A172 (cell line): ENCODE results near the gene COL6A3. TPM values are rescaled to one million over a fixed set of nuclear protein-coding genes. Genes with fewer than 3 reads are reported as not detected.

ENCODE experiments used
- DNase-seq: peaks from one replicate; pipeline ENCODE4 v3.0.0-alpha.2; 2015; ENCODE audit warnings: low spot score
- total RNA-seq: library from RNA; depleted of rRNA; stranded (reverse); fragments of >200 nt; shearing (Covaris generic); gene quantifications from 2 replicates; pipeline ENCODE4 v1.2.3, GENCODE V29; 2014; rRNA removed

The COL6A3 gene, protein sequence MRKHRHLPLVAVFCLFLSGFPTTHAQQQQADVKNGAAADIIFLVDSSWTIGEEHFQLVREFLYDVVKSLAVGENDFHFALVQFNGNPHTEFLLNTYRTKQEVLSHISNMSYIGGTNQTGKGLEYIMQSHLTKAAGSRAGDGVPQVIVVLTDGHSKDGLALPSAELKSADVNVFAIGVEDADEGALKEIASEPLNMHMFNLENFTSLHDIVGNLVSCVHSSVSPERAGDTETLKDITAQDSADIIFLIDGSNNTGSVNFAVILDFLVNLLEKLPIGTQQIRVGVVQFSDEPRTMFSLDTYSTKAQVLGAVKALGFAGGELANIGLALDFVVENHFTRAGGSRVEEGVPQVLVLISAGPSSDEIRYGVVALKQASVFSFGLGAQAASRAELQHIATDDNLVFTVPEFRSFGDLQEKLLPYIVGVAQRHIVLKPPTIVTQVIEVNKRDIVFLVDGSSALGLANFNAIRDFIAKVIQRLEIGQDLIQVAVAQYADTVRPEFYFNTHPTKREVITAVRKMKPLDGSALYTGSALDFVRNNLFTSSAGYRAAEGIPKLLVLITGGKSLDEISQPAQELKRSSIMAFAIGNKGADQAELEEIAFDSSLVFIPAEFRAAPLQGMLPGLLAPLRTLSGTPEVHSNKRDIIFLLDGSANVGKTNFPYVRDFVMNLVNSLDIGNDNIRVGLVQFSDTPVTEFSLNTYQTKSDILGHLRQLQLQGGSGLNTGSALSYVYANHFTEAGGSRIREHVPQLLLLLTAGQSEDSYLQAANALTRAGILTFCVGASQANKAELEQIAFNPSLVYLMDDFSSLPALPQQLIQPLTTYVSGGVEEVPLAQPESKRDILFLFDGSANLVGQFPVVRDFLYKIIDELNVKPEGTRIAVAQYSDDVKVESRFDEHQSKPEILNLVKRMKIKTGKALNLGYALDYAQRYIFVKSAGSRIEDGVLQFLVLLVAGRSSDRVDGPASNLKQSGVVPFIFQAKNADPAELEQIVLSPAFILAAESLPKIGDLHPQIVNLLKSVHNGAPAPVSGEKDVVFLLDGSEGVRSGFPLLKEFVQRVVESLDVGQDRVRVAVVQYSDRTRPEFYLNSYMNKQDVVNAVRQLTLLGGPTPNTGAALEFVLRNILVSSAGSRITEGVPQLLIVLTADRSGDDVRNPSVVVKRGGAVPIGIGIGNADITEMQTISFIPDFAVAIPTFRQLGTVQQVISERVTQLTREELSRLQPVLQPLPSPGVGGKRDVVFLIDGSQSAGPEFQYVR (N-terminal part only)
- 2.5 and 4.8 TPM in 2 replicates for total RNA-seq

DNA sequence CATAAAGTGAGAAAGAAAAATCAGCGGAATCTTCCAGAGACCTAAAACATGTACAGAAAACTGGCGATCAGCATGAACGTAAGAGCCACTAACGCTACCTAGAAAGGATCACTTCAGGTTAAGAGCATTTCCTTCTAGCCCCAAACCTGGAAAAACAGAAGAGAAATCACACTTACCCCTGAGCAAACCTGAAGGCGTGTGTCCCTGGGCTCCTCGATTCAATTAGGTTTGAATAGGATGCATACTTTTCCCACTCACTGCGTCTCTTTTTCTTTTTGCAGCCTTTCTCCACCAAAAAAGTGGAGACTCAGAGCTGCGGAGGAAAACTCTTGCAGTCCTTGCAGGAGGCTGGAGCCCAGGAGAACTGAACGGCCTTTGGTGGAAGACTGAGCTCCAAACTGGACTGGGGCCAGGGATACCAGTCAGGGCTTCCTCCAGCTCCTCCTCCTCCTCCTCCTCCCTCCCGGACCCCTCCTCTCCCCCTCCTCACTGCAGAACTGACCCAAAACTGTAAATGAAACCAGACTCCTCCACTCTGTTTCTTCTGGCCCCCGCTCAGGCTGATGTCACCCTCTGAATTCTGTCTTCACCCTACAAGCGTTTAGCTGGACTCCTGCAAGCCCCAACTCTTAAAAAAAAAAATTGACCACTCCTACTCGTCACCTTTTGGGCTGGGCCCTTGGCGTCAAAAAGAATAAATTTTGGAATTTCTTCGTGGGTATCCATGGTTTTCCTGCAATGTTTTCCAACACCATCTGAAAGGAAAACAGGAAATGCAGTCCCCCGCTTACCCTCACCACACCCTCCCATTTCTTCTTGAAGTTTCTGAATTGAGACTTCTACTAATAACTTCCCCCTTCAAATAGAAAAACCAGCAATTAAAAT lies at the start of gene COL6A3:
Gene COL6A3 (minus strand): TSS at position 388 of the 885 bp plus-strand sequence. CDS start 17,347 bp downstream, outside the sequence.
- DNase-seq: no peak

- peak; percentile 95 for DNase-seq
Observed at GRCh38 chr2:237459741-237460174, 45.8 kb upstream of the COL6A3 start.

GRCh38 chr2:237459226-237459625 lies 45.3 kb upstream of the COL6A3 start:
- peak; percentile 59 for DNase-seq

- no peak for DNase-seq
Observed at GRCh38 chr2:237458519-237458918, 44.6 kb upstream of the COL6A3 start.

- DNase-seq: no peak
Observed at GRCh38 chr2:237457388-237457941, 43.5 kb upstream of the COL6A3 start.

- DNase-seq: peak; percentile 91
Observed at GRCh38 chr2:237456200-237456843, 42.4 kb upstream of the COL6A3 start.

DNA sequence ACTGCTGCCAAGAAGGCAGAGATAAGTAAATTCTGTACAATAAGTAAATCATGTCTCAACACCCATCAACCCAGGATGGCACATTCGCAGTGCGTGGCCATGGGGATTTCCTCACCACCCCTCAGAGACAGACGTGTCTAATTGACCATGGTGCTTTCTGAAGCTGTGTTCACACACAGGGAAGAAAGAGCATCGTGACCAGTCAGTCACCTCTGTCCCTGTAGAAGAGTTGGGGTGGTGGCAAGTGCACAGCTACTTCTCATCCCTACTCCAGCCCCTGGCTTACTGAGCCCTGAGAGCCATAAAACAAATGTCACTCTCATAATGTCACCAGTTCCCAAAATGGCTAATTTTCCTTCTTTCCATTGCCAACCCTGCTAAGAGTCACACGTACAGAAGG lies 41.8 kb upstream of the COL6A3 start:
- no peak for DNase-seq

DNA sequence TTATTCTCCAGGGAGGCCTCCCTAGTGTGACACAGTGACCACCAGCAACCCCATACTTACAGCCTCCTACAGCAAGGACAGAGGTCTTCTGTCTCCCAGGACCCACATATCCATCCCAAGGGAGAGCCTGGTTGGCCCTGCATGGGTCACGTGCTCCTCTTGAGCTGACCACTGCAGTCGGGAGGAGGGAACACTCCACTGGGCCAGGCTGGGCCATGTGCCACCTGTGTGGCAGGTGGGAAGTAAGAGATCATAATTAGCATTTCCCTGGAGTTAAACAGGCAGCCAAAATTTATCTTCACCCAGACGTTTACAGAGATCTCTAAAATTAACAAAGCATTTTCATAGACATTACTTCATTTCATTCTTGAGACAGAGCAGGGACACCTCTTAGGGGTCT lies 39.7 kb upstream of the COL6A3 start:
- DNase-seq: no peak

DNA sequence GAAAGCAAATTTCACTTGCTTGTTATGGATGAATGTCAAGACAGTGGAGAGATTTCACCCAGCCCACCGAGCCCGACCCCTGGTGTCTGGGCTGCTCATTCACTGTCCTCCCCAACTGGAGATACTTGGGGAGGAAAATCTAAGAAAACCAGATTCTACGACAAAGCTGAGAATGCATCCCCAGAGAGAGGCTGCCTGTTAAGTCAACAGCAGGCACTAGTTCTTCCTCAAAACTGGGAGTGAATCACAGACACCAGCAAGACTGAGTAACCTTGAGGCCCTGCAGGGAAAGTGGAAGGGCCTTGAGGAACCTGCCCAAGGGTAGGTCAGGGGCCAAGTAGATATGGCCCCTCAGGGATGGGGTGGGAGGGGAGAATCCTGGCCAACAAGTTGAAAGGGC lies 38.9 kb upstream of the COL6A3 start:
- no peak for DNase-seq

DNA sequence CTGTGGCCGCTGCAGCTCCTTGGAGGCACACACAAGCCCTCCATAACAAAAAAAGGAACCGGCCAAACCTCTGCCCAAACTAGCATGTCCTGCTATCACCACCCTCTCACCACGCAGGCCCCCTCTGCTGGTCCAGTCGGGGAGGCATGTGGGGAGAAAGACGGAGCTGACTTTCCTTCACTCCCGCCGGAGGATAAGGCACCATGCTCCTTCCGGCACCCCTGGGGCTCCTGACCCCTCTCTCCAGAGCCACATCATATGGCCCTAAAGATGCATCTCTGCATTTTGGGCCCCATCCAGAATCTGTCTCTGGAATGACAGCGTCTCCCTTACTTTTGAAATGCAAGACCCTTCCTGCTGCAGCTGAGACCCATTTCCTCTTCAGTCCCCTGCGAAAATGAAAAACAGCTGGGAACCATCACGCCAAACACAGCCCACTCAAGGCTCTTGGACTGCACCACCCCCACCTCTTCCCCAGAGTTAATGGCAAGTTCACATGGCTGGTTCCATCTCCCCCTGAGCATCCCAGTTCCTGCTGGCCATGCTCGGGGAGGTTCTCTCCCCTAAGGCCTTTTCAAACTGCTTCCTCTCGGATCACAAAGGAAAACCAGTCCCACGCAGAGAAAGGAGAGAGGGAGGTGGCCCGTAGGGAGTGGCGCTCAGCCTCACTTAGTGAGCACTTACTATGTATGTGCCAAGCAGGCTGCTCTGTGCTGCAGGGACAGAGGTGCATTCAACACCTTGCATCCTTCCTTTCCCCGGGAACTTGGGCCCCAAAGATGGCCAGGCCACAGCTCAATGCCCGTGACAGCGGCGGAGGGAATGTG lies 37.9 kb upstream of the COL6A3 start:
- no peak for DNase-seq

DNA sequence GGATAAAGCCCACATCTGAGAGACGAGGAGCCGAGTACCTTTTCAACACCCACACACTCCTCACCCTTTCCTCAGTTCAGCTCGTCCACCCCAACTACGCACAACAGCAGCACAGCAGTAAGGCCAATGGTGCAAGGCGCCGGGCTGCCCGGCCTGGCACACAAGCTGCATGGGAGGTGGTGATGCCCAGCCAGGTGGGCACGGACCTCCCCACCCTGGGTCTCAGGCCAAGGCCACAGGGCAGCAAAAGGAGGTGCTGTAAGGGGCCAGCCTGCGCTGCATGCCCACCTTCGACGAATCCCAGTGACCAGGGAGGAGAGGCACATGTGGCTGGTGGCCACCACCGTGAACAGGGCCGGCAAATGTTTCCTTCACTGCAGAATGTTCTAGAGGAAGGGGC lies 36.6 kb upstream of the COL6A3 start:
- no peak for DNase-seq

GRCh38 chr2:237450108-237450507 lies 36.1 kb upstream of the COL6A3 start:
- no peak for DNase-seq

DNA sequence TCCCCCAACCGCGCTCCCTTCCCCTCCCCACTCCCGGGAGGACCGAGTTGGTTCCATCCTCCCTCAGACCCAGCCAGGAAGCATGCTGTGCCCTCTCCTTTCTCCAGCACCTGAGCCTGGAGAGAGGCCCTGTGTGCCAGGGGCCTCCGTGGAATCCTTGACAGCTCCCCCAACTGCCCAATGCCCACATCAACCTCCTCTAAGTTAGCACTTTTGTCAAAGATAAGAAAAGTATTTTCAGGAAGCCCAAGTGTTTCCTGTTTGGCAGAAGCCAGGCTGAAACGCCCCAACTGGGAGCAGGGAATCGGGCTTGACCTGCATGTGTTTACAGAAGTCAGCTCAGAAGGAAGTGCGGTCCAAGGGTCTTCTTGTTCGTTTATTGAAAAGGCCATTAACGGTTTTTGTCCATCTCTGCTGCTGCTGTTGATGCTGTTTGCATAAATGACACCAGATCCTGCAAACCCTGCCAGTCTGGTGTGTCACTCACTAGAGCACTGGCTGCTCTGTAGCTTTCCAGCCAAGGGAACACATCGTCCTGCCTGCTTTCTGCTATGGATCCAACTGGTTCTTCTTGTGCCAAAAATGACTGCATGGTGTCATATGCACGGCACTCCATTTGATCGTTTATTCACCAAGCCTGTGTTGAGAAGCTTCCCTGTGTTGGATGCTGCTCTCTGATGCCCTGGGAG lies 35.4 kb upstream of the COL6A3 start:
- no peak for DNase-seq

DNA sequence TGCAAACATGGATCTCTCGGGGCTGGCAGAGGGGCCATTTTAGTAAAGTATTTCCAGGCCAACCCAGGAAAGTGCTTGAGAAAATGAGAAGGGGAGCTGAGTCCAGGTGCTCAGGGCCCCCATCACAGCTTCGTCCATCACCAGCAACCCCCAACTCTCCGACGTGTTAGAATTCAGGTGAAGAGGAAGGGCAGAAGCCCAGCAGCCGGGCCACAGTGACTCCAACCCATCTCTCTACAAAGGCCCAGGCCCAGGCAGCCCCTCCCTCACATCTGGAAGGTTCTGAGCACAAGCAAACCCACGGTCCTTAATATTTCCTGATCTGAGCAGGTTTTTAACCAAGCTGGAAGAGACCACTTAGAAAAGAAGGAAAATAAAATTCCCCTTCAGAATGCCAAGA lies 34.7 kb upstream of the COL6A3 start:
- no peak for DNase-seq

GRCh38 chr2:237448171-237448570 lies 34.2 kb upstream of the COL6A3 start:
- no peak for DNase-seq

GRCh38 chr2:237447496-237447895 lies 33.5 kb upstream of the COL6A3 start:
- no peak for DNase-seq

DNA sequence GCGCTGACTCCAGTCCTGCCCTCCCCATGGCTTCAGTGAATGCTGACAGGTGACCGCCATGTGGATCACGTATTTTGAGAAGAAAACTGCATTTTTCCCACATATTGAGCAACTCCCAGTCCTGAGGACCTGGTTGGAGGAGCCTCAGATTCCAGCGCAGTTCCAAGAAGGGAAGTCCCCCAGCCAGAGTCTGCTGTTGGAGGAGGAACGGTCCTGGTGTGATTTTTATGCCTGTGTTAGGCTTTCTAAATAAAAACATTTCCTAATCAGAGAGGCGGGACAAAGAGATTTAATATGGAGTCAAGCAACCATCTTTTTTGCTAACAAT lies 32.3 kb upstream of the COL6A3 start:
- no peak for DNase-seq

GRCh38 chr2:237445611-237446337 lies 31.8 kb upstream of the COL6A3 start:
- no peak for DNase-seq
